ENCODE results near the gene CHST7. TPM values are rescaled to one million over a fixed set of nuclear protein-coding genes. Genes with fewer than 3 reads are reported as not detected.

CHST7 gene
- total RNA-seq, 1 donor from 2014 or later = 1.9 TPM

- Mint-ChIP-seq H3K4me3 (no peak overlapping the region), H3K4me1 (peaks cover 19% of the 10 kb centered on the region), H3K9me3 (no peaks in the 10 kb centered on the region), H3K27me3 (ENCODE audit: low read depth) (no peaks in the 10 kb centered on the region), H3K27ac (ENCODE audit: unreplicated experiment) (no peak overlapping the region), H3K36me3 (ENCODE audit: low read depth) (peaks cover 5% of the 10 kb centered on the region)
- TF ChIP-seq, protein P1, sequence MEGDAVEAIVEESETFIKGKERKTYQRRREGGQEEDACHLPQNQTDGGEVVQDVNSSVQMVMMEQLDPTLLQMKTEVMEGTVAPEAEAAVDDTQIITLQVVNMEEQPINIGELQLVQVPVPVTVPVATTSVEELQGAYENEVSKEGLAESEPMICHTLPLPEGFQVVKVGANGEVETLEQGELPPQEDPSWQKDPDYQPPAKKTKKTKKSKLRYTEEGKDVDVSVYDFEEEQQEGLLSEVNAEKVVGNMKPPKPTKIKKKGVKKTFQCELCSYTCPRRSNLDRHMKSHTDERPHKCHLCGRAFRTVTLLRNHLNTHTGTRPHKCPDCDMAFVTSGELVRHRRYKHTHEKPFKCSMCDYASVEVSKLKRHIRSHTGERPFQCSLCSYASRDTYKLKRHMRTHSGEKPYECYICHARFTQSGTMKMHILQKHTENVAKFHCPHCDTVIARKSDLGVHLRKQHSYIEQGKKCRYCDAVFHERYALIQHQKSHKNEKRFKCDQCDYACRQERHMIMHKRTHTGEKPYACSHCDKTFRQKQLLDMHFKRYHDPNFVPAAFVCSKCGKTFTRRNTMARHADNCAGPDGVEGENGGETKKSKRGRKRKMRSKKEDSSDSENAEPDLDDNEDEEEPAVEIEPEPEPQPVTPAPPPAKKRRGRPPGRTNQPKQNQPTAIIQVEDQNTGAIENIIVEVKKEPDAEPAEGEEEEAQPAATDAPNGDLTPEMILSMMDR (conservative IDR thresholded peaks at IDR 0.05) = no peak
- DNase-seq (ENCODE audit: low read depth, low spot score) = no peak
Measured at GRCh38 chrX:46626566-46626965, 53.0 kb downstream of the CHST7 start.

DNA sequence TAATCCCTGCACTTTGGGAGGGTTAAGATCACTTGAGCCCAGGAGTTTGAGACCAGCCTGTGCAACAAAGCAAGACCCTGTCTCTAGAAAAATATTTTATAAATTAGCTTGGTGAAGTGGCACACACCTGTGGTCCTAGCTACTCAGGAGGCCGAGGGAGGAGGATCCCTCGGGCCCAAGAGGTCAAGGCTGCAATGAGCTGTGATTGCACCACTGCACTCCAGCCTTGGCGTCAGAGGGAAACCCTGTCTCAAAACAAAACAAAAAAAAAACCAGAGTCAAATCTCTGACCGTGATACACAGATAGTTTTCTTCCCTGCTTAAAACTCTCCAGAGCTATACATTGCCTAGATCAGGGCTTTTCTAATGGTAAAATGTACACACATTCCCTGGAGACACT is 53.5 kb downstream of the CHST7 start:
- Mint-ChIP-seq H3K27ac (ENCODE audit: unreplicated experiment) (no peak overlapping the region), H3K4me3 (no peak overlapping the region), H3K4me1 (peaks cover 19% of the 10 kb centered on the region), H3K27me3 (ENCODE audit: low read depth) (no peaks in the 10 kb centered on the region), H3K36me3 (ENCODE audit: low read depth) (peaks cover 7% of the 10 kb centered on the region), H3K9me3 (peaks cover 2% of the 10 kb centered on the region)
- TF ChIP-seq, protein P1 (conservative IDR thresholded peaks at IDR 0.05) = no peak
- no peak for DNase-seq (ENCODE audit: low read depth, low spot score)

DNA sequence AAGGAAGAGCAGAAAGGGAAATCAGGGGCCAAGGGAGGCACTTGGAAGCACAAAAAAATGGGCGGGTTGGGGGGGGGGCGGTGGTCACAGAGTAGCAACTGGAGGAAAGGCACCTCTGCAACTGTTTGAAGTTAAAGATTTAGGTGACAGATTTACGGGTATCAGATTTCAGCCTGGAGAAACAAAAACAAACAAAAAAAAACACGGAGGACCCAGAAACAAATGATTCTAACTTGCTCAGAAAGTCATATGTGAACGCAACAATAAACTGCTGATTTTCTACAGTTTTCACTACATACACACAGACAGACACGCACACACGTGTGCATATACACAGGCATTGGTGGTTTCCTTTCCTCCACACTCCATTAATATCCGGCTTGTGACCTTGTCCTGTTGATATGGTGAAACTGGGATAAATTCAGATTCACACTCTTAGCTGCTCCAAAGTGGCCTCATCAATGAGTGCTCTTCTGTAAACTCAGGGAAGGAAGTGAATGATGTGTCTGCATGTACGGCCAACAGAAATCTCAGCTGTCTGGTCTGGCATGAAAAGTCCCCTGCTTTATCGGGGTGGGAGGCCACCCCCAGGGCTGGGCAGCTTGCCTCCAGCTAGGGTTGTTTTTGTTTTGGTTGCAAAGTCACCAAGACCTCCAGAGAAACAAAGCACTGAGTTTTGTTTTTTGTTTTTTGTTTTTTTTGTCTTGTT is 54.3 kb downstream of the CHST7 start:
- H3K4me1 Mint-ChIP-seq = peaks cover 13% of the 10 kb centered on the region
- TF ChIP-seq, protein P1 (conservative IDR thresholded peaks at IDR 0.05) = no peak
- no peak overlapping the region for H3K4me3 Mint-ChIP-seq
- H3K27me3 Mint-ChIP-seq (ENCODE audit: low read depth) = no peaks in the 10 kb centered on the region
- no peak for DNase-seq (ENCODE audit: low read depth, low spot score)
- H3K36me3 Mint-ChIP-seq (ENCODE audit: low read depth) = peaks cover 8% of the 10 kb centered on the region
- H3K9me3 Mint-ChIP-seq = peaks cover 6% of the 10 kb centered on the region
- no peak overlapping the region for H3K27ac Mint-ChIP-seq (ENCODE audit: unreplicated experiment)

DNA sequence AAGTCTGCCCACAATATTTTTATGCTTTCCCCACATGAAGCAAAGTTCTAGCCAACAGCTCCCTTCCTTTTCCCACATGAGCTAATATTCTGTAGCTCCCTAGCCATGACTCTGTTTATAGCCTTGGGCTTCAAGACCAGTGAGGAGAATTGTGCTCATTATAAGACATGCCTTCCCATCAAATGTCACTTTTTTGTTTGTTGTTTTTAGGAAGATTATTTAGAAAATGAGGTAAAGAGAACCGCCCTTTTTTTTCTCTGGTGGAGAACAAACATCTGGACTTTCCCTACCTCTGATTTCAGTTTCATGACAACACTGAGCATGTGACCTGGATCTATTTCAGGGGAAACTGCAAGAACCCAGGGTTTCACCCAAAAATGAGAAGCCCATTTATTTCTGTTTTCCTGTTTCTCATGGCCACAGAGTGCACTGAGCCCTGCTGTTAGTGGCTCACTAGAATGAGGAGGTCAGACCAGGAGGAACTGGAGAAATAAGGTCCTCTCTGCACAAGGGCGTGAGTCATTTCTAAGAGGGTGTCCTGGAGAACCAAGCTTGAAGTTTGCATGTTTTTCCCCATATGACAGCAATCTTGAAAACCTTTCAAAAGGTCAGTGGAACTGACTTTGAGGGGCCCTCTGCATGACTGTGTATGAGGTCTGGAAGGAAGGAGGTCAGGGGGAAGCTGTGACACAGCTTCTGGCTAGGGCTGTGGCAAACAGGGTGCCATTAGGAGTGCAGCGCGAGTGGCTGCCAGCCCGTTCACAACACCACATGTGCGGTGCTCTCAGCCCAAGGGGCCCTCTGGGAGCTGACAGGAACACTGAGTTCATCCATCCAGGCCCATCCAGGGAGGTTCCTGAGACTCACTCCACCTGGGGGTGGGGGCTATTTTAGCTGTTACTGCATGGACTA is 55.2 kb downstream of the CHST7 start:
- Mint-ChIP-seq H3K36me3 (ENCODE audit: low read depth) (peaks cover 8% of the 10 kb centered on the region), H3K27me3 (ENCODE audit: low read depth) (no peaks in the 10 kb centered on the region), H3K9me3 (peaks cover 6% of the 10 kb centered on the region), H3K27ac (ENCODE audit: unreplicated experiment) (no peak overlapping the region), H3K4me1 (peaks cover 9% of the 10 kb centered on the region), H3K4me3 (no peak overlapping the region)
- TF ChIP-seq, protein P1 (conservative IDR thresholded peaks at IDR 0.05) = no peak
- no peak for DNase-seq (ENCODE audit: low read depth, low spot score)

- Mint-ChIP-seq H3K9me3 (peaks cover 6% of the 10 kb centered on the region), H3K36me3 (ENCODE audit: low read depth) (peaks cover 8% of the 10 kb centered on the region), H3K4me3 (no peak overlapping the region), H3K4me1 (peaks cover 9% of the 10 kb centered on the region), H3K27me3 (ENCODE audit: low read depth) (no peaks in the 10 kb centered on the region), H3K27ac (ENCODE audit: unreplicated experiment) (no peak overlapping the region)
- DNase-seq (ENCODE audit: low read depth, low spot score) = no peak
- TF ChIP-seq, protein P1 (conservative IDR thresholded peaks at IDR 0.05) = no peak
Measured at GRCh38 chrX:46630141-46630540, 56.6 kb downstream of the CHST7 start.
